Hematopoietic multipotent progenitor cell treated with erythropoietin and hydrocortisone succinate and interleukin-3 and kit ligand, for 17 days (in vitro differentiated cells): Measurements from ENCODE around the gene ST7.
A peak's percentile ranks its signal among the peaks of the same experiment; 100 is the strongest.

Source experiments
- DNase-seq: peaks from one replicate; pipeline ENCODE4 v3.0.0-alpha.2; 2015; ENCODE audit warnings: low spot score

Gene ST7

DNA sequence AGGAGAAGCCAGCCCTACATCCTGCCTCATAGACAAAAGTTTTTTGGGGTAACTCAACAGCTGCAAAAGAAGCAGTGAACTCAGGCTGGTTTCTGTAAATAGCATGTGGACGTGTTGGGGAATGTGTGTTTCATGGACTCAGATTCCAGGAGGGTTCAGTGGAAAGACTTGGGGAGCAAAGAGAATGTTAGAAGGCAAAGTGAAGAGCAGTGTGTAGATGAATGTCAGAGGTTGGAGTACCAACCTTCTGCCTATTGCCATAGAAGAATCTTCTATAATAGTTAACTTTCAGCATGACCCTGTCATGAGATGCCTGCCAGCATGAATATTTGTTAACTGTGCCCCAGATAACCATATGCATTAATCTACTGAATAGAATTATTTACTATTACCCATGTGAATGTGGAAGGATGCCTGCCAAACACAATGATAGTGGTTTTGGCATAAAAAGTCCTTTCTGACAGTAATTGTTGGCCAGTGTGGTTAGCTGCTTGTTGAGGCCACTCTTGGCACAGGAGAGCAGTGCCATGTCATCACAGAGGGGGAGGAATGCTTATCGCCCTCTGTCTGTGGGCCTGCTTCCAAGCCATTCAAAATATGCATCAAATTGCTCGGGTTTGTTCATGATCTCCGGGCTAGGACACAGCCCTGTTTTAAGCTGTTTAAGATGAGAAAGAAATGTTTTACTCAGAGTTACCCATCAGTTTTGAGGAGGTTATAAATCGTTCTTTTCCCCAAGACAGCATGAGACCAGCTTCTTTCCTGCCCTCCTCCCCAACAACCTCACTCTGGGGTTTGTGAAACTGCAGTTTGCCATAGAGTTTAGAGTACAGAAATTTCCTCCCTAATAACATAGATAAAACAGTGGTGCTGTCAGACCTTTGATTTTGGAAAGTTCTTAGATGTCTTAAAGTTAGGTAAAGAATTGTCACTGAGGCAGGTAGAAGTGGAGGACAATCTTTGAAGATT lies 204.2 kb downstream of the ST7 start:
- peak; percentile 74 for DNase-seq

DNA sequence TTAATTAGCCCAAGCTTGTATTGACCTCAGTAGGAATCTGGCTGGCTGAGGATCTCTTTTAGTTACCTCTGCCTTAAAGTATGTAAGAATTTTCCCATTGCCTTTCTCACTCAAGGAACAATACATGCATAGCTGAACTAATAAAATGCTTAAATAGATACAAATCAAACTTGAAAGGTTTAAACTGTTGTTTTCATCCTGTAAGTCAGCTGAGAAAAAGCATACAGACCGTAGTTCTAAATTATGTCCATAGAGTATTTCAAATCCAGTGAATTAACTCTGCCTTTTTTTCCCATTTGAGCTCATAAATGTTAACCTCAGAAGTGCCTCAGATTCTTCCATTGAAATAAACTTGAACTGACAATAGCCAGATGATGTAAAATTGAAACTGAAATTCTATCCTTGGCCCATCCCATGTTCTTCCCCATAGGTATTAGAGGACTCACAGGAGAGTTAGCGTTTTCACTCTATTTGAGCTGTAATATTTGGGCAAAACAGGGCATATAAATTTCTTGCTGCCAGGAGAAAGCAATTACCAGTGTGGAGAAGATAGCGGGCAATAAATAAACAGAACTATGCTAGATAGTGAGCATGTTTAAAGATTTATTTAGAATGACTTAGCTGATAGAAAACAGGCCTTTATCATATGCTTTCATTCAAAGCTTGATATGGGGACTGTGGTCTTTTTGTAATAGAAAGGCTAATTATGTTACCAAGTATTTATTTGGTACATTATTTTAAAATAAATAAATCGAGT lies 205.8 kb downstream of the ST7 start:
- no peak for DNase-seq

- DNase-seq: no peak
Observed at GRCh38 chr7:117163101-117163500, 209.8 kb downstream of the ST7 start.

DNA sequence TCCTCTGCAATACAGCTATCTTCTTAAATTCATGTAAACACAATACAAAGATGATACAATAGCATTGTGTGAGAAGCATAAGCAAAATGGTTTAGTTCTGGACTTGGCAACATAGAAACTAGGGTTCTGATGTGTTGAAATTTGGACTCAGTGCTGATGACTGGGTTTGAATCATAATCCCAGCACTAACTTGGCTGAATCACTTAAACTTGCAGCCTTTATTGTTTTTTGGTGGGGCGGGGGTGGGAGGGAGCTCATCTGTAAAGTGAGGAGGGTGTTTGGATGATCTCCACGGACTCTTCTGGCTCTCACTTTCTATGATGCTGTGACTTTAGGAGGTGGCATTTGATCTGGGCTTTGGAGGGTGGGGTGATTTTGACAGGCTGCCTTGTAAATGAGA lies 211.3 kb downstream of the ST7 start:
- no peak for DNase-seq

DNA sequence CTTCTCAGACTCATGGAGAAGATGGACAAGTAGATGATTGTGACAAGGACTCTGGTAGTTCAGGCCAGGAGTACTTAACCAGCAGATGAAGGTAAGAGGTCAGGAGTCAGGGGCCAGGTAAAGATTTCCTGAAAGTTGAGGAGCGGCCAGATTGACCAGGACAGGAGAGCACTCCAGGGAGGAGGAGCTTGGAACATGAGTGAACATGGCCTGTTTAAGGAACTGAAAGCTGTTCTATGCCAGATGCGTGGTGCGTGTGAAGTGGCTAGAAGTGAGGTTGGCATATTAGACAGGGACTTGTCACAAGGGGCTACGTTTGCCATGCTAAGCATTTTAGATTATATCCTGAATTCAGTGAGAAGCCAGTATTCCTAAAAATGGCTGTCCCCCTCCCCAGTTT lies 212.4 kb downstream of the ST7 start:
- no peak for DNase-seq

GRCh38 chr7:117169907-117170306 lies 216.6 kb downstream of the ST7 start:
- peak; percentile 78 for DNase-seq

GRCh38 chr7:117171106-117171505 lies 217.8 kb downstream of the ST7 start:
- DNase-seq: no peak

DNA sequence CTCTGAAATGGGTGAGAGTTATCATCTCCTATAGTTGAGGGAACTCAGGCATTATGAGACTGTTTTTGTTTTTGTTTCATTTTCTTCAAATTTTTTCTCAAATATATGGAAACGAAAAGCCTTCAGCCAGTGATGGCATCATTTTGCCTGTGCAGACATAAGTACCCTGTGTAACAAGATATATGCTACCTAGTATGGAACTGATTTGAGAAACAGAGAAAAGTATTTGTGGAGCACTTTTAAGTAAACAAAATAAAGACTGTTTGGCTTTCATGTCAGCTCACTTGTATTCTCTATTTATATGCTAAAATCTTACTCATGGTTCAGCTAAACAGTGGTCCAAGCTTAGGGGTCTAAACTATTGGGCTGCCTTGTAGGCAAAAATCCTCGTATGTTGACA lies 219.0 kb downstream of the ST7 start:
- no peak for DNase-seq

DNA sequence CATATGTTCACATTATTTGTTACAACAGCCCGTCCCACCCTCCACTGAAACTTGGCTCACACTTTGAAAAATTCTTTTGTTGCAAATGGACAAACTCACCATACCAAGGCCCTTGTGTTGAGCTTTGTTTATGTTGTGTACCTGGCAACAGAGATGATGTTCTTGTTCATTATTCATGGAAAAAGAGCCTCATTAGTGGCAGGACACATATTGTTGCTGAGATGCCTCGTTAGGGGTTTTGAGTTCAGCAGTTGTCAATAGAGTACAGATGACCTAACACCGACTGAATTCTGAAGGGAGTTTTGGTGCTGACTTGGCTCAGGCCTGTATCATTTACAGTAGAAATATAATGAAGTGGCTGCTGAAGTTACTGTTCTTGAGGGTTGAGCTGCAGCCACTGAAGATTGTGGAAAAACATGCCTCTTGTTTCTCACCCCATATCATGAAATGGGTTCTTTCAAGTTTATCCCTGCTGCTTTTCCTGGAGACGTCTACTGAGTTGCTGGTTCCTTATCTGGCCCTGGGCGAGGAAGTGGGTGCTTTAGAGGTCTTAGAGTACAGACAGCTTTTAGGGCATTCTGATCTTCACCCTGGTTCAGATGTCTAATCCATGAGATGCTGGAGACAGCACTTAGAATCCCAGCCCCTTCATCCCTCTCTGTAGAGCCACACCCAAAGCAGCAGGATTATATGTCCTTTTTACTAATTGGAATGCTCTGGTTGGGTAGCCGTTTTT lies 219.9 kb downstream of the ST7 start:
- DNase-seq: no peak

DNA sequence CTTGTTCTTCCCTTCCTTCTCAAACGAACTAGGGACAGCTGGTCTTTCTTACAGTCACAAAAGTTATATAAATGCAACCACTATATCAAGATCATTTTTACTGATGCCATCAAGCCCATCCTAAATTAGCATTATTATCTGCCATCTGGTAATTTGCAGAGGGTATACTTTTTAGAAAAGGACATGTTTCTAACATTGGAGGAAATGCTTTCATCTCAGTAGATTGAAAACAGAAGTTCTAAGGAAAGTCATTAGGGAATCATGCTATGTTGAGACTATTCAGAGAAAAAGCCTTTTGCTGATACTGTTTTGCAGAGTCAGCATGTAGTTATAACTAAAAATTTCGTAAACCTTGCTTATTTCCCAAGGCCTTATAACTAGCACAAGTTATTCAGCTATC lies 222.9 kb downstream of the ST7 start:
- no peak for DNase-seq

GRCh38 chr7:117178600-117178999 lies 225.3 kb downstream of the ST7 start:
- no peak for DNase-seq

DNA sequence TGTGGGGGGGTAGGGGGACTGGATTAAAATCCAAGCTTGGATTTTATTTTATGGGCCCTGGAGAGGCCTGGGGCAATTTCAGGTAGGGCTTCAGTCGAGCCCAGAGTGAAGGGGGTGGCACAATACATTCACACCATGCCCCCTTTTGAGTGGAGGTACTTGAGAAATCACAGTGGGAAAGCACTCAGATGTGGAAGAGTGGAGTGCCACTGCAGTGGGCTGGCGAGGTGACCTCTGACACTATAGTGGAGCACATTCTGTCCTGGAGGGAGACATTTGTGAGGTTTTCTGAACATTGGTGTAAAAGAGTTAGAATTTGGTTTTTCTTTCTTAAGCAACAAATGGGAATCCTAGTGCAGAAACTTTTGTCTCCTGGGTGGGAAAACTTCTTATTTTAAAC lies 226.4 kb downstream of the ST7 start:
- DNase-seq: no peak

- DNase-seq: no peak
Observed at GRCh38 chr7:117183729-117184128, 230.4 kb downstream of the ST7 start.

DNA sequence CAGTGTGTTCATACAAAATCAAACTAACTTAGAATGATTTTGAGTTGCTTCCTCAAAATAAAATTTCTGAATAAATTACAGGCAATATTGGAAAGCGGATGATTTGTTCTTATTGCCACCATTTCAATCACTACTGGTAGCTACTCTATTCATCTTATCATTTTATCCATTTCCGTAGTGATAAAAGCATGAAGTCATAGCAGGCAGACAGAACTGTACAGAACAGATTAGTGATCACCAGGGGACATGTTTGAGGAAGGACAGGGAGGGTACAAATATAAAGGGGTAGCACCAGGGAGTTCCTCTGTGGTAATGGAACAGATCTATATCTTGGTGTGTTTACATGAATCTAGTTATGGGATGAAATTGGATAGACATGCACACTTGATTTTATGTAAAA lies 231.1 kb downstream of the ST7 start:
- DNase-seq: no peak

- DNase-seq: no peak
Observed at GRCh38 chr7:117185124-117185523, 231.8 kb downstream of the ST7 start.

DNA sequence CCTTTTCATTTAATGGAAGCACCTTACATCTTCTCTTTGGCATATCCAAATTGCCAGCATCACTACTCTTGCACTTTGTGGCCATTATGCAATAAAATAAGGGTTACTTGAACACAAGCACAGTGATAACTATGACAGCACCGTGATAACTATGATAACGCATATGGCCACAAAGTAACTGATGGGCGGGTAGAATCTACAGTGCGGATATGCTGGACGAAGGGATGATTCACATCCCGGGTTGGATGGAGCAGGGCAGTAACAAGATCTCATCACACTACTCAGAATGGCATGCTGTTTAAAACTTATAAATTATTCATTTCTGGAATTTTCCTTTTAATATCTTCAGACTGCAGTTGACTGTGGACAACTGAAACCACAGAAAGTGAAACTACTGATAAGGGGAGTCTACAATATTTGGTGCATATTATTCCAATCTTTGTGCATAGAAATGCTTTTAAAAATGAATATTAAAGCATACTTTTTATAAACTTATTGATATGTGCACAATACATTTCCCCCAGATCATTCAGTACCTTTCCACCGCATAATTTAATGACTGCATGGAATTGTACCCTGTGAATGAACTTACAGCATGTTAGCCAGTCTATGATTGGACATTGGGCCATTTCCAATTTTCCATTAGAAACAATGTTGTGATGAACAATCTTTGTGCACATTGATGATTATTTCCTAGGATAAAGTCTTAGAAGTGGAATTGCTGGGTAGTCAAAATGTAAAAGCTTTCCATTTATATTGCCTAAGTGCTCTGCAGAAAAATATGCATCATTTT lies 233.1 kb downstream of the ST7 start:
- no peak for DNase-seq

DNA sequence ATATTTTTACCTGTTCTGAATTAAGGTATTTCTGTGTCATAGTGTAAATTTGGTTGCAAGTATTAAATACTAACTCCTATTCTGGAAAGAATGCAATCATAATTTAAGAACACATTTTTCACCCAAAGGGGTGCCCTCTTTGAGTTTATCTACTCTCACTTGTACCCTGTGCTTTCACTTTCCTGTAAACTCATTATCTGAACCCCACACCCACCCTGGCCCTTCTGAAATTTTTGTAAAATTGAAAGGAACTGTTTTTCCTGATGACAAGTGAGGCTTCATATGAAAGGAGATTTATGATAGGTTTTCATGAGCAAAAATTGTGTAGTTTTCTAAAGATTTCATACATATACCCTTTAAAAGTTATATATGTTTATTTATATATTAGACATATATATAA lies 235.1 kb downstream of the ST7 start:
- no peak for DNase-seq

DNA sequence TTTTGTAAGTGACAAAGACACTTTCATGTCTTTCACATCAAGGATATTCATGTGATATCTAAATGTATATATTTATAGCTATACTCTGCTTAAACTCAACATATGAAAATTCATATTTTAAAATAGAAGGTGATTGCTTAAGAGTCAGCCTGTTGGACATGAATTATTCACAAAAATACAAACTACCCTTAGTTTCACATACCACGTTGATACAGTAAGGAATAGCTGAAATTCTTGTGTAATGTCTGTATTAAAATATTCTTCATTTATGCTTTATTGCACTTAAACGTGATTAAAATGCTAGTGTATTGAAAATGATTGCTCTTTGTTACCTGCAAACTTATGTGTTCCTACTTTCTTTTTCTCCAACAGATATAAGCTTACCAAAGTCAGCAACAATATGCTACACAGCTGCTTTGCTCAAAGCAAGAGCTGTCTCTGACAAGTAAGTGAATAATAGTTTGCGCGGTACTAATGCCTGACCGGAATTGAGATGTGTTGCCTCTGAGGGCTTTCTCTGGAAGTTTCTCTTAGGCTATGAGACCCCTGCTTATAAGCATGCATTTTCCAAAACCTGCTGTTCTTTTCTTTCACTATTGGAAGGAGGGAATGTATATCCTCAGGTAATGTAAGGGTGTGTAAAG lies 235.8 kb downstream of the ST7 start:
- DNase-seq: no peak

GRCh38 chr7:117190104-117190503 lies 236.8 kb downstream of the ST7 start:
- no peak for DNase-seq

- DNase-seq: no peak
Observed at GRCh38 chr7:117190746-117191435, 237.6 kb downstream of the ST7 start.

GRCh38 chr7:117192108-117192507 lies 238.8 kb downstream of the ST7 start:
- DNase-seq: no peak
